ENCODE data around the gene GALNT16.

Gene GALNT16

DNA sequence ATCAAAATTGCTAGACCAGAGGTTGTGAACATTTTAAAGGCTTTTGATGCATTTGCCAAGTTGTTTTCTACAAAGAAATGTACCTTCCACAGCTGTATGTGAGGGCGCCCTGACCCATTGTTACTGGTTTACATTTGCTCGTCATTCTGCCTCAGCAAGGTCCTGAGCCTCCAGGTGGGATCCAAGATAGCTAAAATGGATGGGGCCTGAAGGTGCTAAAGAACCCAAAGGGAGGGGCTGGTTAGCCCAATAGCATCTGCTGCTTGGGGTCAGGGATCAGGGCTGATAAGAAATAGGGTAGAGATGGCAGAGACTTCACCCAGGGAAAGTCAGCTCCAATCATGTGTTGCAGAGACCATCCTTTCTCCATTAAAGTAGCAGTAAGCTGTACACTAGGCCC lies 43.1 kb downstream of the GALNT16 start:
- no peaks in the 10 kb centered on the region for H3K9me2 ChIP-seq (replicated peaks; ENCODE audit: insufficient read depth, low read length)
- no peaks in the 10 kb centered on the region for H3K79me2 ChIP-seq (ENCODE audit: low read length)
- no peak overlapping the region for H3K4me2 ChIP-seq (ENCODE audit: low read depth, low read length)
- peaks cover 6% of the 10 kb centered on the region; the same call in 1 of the 2 replicates for H3K4me1 ChIP-seq (ENCODE audit: low read length)
- no peaks in the 10 kb centered on the region for H3F3A ChIP-seq (ENCODE audit: insufficient read depth, low read length)
- no peaks in the 10 kb centered on the region for H4K20me1 ChIP-seq (ENCODE audit: insufficient read depth, low read length)
- no peak overlapping the region for H3K4me3 ChIP-seq (ENCODE audit: low read length)
- no peaks in the 10 kb centered on the region for H3K27me3 ChIP-seq (replicated peaks; ENCODE audit: insufficient read depth, low read length)
- TF ChIP-seq, protein P1, sequence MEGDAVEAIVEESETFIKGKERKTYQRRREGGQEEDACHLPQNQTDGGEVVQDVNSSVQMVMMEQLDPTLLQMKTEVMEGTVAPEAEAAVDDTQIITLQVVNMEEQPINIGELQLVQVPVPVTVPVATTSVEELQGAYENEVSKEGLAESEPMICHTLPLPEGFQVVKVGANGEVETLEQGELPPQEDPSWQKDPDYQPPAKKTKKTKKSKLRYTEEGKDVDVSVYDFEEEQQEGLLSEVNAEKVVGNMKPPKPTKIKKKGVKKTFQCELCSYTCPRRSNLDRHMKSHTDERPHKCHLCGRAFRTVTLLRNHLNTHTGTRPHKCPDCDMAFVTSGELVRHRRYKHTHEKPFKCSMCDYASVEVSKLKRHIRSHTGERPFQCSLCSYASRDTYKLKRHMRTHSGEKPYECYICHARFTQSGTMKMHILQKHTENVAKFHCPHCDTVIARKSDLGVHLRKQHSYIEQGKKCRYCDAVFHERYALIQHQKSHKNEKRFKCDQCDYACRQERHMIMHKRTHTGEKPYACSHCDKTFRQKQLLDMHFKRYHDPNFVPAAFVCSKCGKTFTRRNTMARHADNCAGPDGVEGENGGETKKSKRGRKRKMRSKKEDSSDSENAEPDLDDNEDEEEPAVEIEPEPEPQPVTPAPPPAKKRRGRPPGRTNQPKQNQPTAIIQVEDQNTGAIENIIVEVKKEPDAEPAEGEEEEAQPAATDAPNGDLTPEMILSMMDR (IDR thresholded peaks at IDR 0.05; ENCODE audit: low read length), result no peak
- no peak for TF ChIP-seq EZH2phosphoT487 (IDR thresholded peaks at IDR 0.05; ENCODE audit: low read length)
- no peak for TF ChIP-seq EZH2 (optimal IDR thresholded peaks at IDR 0.05; ENCODE audit: low read depth, low read length)
- no peaks in the 10 kb centered on the region for H3K36me3 ChIP-seq (replicated peaks; ENCODE audit: insufficient read depth, low read length)
- no peak overlapping the region for H2AFZ ChIP-seq (ENCODE audit: low read length)
- H3K9me3 ChIP-seq (replicated peaks; ENCODE audit: insufficient read depth, low read length), result no peaks in the 10 kb centered on the region
- H3K9ac ChIP-seq (ENCODE audit: low read length), result no peak overlapping the region
- no peak overlapping the region for H3K27ac ChIP-seq (ENCODE audit: low read length)
- no peak for DNase-seq

DNA sequence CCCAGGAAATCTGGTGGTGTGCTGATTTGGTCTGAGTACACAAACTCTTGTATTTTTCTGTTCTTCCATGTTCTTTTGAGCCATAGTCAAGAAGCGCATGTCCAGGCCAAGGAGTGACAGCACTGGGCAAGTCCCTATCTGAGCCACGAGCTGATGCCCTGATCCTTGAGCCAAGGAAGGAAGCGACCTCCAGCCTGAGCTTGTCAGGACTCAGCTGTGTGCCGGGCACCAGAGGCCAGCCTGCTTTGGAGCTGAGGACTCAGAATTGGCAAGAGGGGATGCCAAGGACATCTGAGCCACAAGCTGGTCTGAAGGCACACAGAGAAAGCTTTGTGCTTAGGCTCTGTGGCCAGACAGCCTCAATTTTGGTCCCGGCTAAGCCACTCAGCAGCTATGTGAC lies 52.6 kb downstream of the GALNT16 start:
- H3K4me3 ChIP-seq (ENCODE audit: low read length), result no peak overlapping the region
- no peaks in the 10 kb centered on the region for H3K9me3 ChIP-seq (replicated peaks; ENCODE audit: insufficient read depth, low read length)
- no peak overlapping the region for H3K9ac ChIP-seq (ENCODE audit: low read length)
- H3K27me3 ChIP-seq (replicated peaks; ENCODE audit: insufficient read depth, low read length), result no peaks in the 10 kb centered on the region
- H3K4me2 ChIP-seq (ENCODE audit: low read depth, low read length), result no peak overlapping the region
- peaks cover 8% of the 10 kb centered on the region; the same call in 1 of the 2 replicates for H3K4me1 ChIP-seq (ENCODE audit: low read length)
- H3K36me3 ChIP-seq (replicated peaks; ENCODE audit: insufficient read depth, low read length), result no peaks in the 10 kb centered on the region
- no peaks in the 10 kb centered on the region for H3K9me2 ChIP-seq (replicated peaks; ENCODE audit: insufficient read depth, low read length)
- H2AFZ ChIP-seq (ENCODE audit: low read length), result no peak overlapping the region
- H3K27ac ChIP-seq (ENCODE audit: low read length), result no peak overlapping the region
- no peaks in the 10 kb centered on the region for H3F3A ChIP-seq (ENCODE audit: insufficient read depth, low read length)
- no peak for TF ChIP-seq EZH2 (optimal IDR thresholded peaks at IDR 0.05; ENCODE audit: low read depth, low read length)
- no peaks in the 10 kb centered on the region for H3K79me2 ChIP-seq (ENCODE audit: low read length)
- no peaks in the 10 kb centered on the region for H4K20me1 ChIP-seq (ENCODE audit: insufficient read depth, low read length)
- no peak for DNase-seq

DNA sequence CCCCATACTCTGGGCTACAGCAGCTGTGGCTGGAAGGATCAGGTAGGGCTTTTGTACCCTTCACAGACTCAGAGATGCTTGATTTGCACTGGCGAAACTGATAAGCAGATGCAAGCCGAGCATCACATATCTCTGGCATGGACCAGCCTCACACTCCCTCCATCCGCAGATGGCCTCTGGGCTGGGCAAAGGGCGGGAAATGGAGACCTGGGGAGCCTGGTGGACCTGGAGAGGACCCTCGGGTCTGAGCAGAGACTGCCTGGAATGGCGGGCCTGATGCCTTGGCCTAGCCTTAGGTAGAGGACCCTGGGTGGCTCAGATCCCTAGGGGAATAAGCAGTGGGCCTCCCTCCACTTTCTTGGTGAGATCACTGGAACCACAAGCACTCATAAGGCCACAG lies 53.2 kb downstream of the GALNT16 start:
- Histone ChIP-seq H3K4me2 (ENCODE audit: low read depth, low read length) (no peak overlapping the region), H4K20me1 (ENCODE audit: insufficient read depth, low read length) (no peaks in the 10 kb centered on the region), H3K9me2 (replicated peaks; ENCODE audit: insufficient read depth, low read length) (no peaks in the 10 kb centered on the region), H3F3A (ENCODE audit: insufficient read depth, low read length) (no peaks in the 10 kb centered on the region), H3K9me3 (replicated peaks; ENCODE audit: insufficient read depth, low read length) (no peaks in the 10 kb centered on the region), H3K4me3 (ENCODE audit: low read length) (no peak overlapping the region), H3K4me1 (ENCODE audit: low read length) (peaks cover 5% of the 10 kb centered on the region; the same call in 1 of the 2 replicates), H3K27me3 (replicated peaks; ENCODE audit: insufficient read depth, low read length) (no peaks in the 10 kb centered on the region), H3K36me3 (replicated peaks; ENCODE audit: insufficient read depth, low read length) (no peaks in the 10 kb centered on the region), H3K9ac (ENCODE audit: low read length) (no peak overlapping the region), H3K79me2 (ENCODE audit: low read length) (no peaks in the 10 kb centered on the region), H3K27ac (ENCODE audit: low read length) (no peak overlapping the region), H2AFZ (ENCODE audit: low read length) (no peak overlapping the region)
- DNase-seq, result no peak
- TF ChIP-seq, protein P1 (IDR thresholded peaks at IDR 0.05; ENCODE audit: low read length), result no peak
- no peak for TF ChIP-seq EZH2phosphoT487 (IDR thresholded peaks at IDR 0.05; ENCODE audit: low read length)
- no peak for TF ChIP-seq EZH2 (optimal IDR thresholded peaks at IDR 0.05; ENCODE audit: low read depth, low read length)

DNA sequence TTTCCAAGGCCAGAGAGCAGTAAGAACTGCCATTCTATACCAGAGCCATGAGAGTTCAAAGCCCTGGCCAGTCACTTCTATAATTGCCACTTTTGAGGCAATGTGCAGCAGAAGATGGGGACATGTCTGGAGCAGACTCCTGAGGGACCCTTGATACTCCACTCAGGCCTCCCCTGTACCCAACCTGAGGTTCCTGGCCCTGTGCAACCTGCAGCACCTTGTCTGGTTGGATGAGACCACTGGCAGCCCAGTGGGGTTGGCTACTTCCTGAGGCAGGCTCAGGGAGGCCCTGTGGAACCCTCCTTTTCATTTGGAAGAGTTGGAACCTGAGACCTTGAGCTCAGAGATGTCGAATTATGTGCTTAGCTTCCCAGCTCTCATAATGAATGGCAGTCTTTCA lies 54.4 kb downstream of the GALNT16 start:
- no peaks in the 10 kb centered on the region for H3K79me2 ChIP-seq (ENCODE audit: low read length)
- H3K4me1 ChIP-seq (ENCODE audit: low read length), result no peaks in the 10 kb centered on the region
- no peaks in the 10 kb centered on the region for H3K9me2 ChIP-seq (replicated peaks; ENCODE audit: insufficient read depth, low read length)
- no peak overlapping the region for H3K27ac ChIP-seq (ENCODE audit: low read length)
- no peak overlapping the region for H3K9ac ChIP-seq (ENCODE audit: low read length)
- H3K9me3 ChIP-seq (replicated peaks; ENCODE audit: insufficient read depth, low read length), result no peaks in the 10 kb centered on the region
- DNase-seq, result no peak
- TF ChIP-seq, protein P1 (IDR thresholded peaks at IDR 0.05; ENCODE audit: low read length), result no peak
- TF ChIP-seq EZH2phosphoT487 (IDR thresholded peaks at IDR 0.05; ENCODE audit: low read length) (no peak), EZH2 (optimal IDR thresholded peaks at IDR 0.05; ENCODE audit: low read depth, low read length) (no peak)
- no peaks in the 10 kb centered on the region for H3K27me3 ChIP-seq (replicated peaks; ENCODE audit: insufficient read depth, low read length)
- no peaks in the 10 kb centered on the region for H4K20me1 ChIP-seq (ENCODE audit: insufficient read depth, low read length)
- no peak overlapping the region for H2AFZ ChIP-seq (ENCODE audit: low read length)
- no peak overlapping the region for H3K4me2 ChIP-seq (ENCODE audit: low read depth, low read length)
- H3F3A ChIP-seq (ENCODE audit: insufficient read depth, low read length), result no peaks in the 10 kb centered on the region
- H3K36me3 ChIP-seq (replicated peaks; ENCODE audit: insufficient read depth, low read length), result no peaks in the 10 kb centered on the region
- H3K4me3 ChIP-seq (ENCODE audit: low read length), result no peak overlapping the region

Data from MM.1S (cell line).